NCI-H1092 treated with DMSO at 0.1 percent for 48 hours (cell line): Measurements from ENCODE around the gene ZCWPW1.
"Not testable (repeated sequence)": the region's sequence is repeated elsewhere in the genome, so short reads cannot be mapped to it uniquely, and the experiment has no call there.

Source experiments
- DNase-seq: peaks from one replicate; lab custom pipeline; 2025; lab: John Stamatoyannopoulos, UW

Gene ZCWPW1

GRCh38 chr7:100353685-100354330 is 74.7 kb downstream of the ZCWPW1 start:
- DNase-seq: no peak

GRCh38 chr7:100352984-100353684 is 75.4 kb downstream of the ZCWPW1 start:
- no peak for DNase-seq

GRCh38 chr7:100352230-100352781 is 76.2 kb downstream of the ZCWPW1 start:
- DNase-seq: not testable (repeated sequence)

GRCh38 chr7:100351657-100352058 is 76.8 kb downstream of the ZCWPW1 start:
- no peak for DNase-seq
